RWPE2 (cell line): ENCODE measurements around the gene LIFR.
A peak's percentile ranks its signal among the peaks of the same experiment; 100 is the strongest.

Experiments
- ATAC-seq: fragments of 200-7000 bp; cut with Tn5 transposase; 3 replicates; pipeline ENCODE4 v1.9.1; 2021; ENCODE audit warnings: low read depth
- DNase-seq: peaks from one replicate; pipeline ENCODE4 v3.0.0-alpha.2; 2020; ENCODE audit warnings: low spot score
- H3K27ac ChIP-seq: fragments of 450-650 bp; 2 replicates; pipeline ENCODE4 v1.5.1; 2017; ENCODE audit warnings: mild to moderate bottlenecking; ENCODE audit not compliant: poor library complexity, severe bottlenecking
- H3K27me3 ChIP-seq: fragments of 250-450 bp; sonication (Bioruptor Pico); 2 replicates; pipeline ENCODE4 v1.5.1; 2021; ENCODE audit warnings: mild to moderate bottlenecking, moderate library complexity; ENCODE audit not compliant: insufficient read depth, poor library complexity, severe bottlenecking
- H3K36me3 ChIP-seq: fragments of 250-450 bp; sonication (Bioruptor Pico); 2 replicates; pipeline ENCODE4 v1.5.1; 2020; ENCODE audit warnings: low read depth, mild to moderate bottlenecking, moderate library complexity
- H3K4me1 ChIP-seq: fragments of 250-450 bp; sonication (Bioruptor Pico); 2 replicates; pipeline ENCODE4 v1.5.1; 2021; ENCODE audit warnings: mild to moderate bottlenecking, moderate library complexity; ENCODE audit not compliant: insufficient read depth, poor library complexity, severe bottlenecking
- H3K4me3 ChIP-seq: fragments of 250-450 bp; sonication (Bioruptor Pico); 2 replicates; pipeline ENCODE4 v1.5.1; 2021; ENCODE audit warnings: mild to moderate bottlenecking, moderate library complexity; ENCODE audit not compliant: severe bottlenecking
- H3K9me3 ChIP-seq: fragments of 250-450 bp; sonication (Bioruptor Pico); 2 replicates; pipeline ENCODE4 v1.5.1; 2021; ENCODE audit warnings: mild to moderate bottlenecking, moderate library complexity; ENCODE audit not compliant: severe bottlenecking
- CTCF ChIP-seq: fragments of 450-650 bp; IDR thresholded peaks from one replicate; pipeline ENCODE4 v1.5.1; 2017; ENCODE audit warnings: mild to moderate bottlenecking, moderate library complexity; ENCODE audit not compliant: poor library complexity, severe bottlenecking

Gene LIFR

GRCh38 chr5:38596981-38597380, 40.5 kb upstream of the LIFR start:
- H3K36me3 ChIP-seq, result no peaks in the 10 kb centered on the region
- H3K27me3 ChIP-seq, result no peaks in the 10 kb centered on the region
- no peak overlapping the region for H3K27ac ChIP-seq
- TF ChIP-seq CTCF, result no peak
- no peaks in the 10 kb centered on the region for H3K9me3 ChIP-seq
- no peak for ATAC-seq
- DNase-seq, result no peak
- peaks cover 29% of the 10 kb centered on the region for H3K4me1 ChIP-seq
- no peak overlapping the region for H3K4me3 ChIP-seq

- no peak overlapping the region for H3K4me3 ChIP-seq
- H3K9me3 ChIP-seq, result no peaks in the 10 kb centered on the region
- DNase-seq (no peak), ATAC-seq (peak; percentile 9; the same call in 2 of the 3 replicates)
- no peaks in the 10 kb centered on the region for H3K36me3 ChIP-seq
- H3K27me3 ChIP-seq, result no peaks in the 10 kb centered on the region
- TF ChIP-seq CTCF, result no peak
- no peak overlapping the region for H3K27ac ChIP-seq
- H3K4me1 ChIP-seq, result peaks cover 18% of the 10 kb centered on the region
Measured at GRCh38 chr5:38595132-38595745, 38.8 kb upstream of the LIFR start.

GRCh38 chr5:38593959-38594358, 37.5 kb upstream of the LIFR start:
- TF ChIP-seq CTCF, result no peak
- peaks cover 6% of the 10 kb centered on the region for H3K4me1 ChIP-seq

GRCh38 chr5:38591523-38591849, 35.0 kb upstream of the LIFR start:
- Histone ChIP-seq H3K4me1 (no peaks in the 10 kb centered on the region), H3K36me3 (no peaks in the 10 kb centered on the region), H3K27me3 (no peaks in the 10 kb centered on the region), H3K4me3 (no peak overlapping the region), H3K9me3 (no peaks in the 10 kb centered on the region), H3K27ac (no peak overlapping the region)
- no peak for TF ChIP-seq CTCF
- DNase-seq (no peak), ATAC-seq (no peak)

More at GRCh38 chr5:38593959-38594358, 37.5 kb upstream of the LIFR start:
- H3K27me3 ChIP-seq, result no peaks in the 10 kb centered on the region
- no peaks in the 10 kb centered on the region for H3K36me3 ChIP-seq
- no peak overlapping the region for H3K4me3 ChIP-seq
- H3K9me3 ChIP-seq, result no peaks in the 10 kb centered on the region
- no peak for ATAC-seq
- H3K27ac ChIP-seq, result no peak overlapping the region
- no peak for DNase-seq

GRCh38 chr5:38590838-38591522, 34.5 kb upstream of the LIFR start:
- Histone ChIP-seq H3K4me3 (no peak overlapping the region), H3K36me3 (no peaks in the 10 kb centered on the region), H3K27me3 (no peaks in the 10 kb centered on the region), H3K27ac (no peak overlapping the region), H3K9me3 (no peaks in the 10 kb centered on the region), H3K4me1 (peaks cover 4% of the 10 kb centered on the region)
- no peak for DNase-seq
- ATAC-seq, result no peak
- no peak for TF ChIP-seq CTCF
